GM19324 (cell line): ENCODE data around the gene VTCN1.

ENCODE experiments used
- ATAC-seq: cut with Tn5 transposase; IDR thresholded peaks from one replicate; pipeline ENCODE4 v1.9.1; 2021; ENCODE audit warnings: mild to moderate bottlenecking, moderate library complexity; ENCODE audit not compliant: unreplicated experiment, low FRiP score

Gene VTCN1

GRCh38 chr1:117210386-117210785, 341 bp downstream of the VTCN1 start:
- ATAC-seq, result no peak

- no peak for ATAC-seq
These were observed 1.6 kb downstream of the VTCN1 start for GRCh38 chr1:117209094-117209493.

- ATAC-seq, result no peak
These were observed 2.1 kb downstream of the VTCN1 start for GRCh38 chr1:117208580-117208979.

GRCh38 chr1:117205368-117205767, 5.4 kb downstream of the VTCN1 start:
- no peak for ATAC-seq

- no peak for ATAC-seq
These were observed 8.9 kb downstream of the VTCN1 start for GRCh38 chr1:117201808-117202207.

- ATAC-seq, result no peak
These were observed 12.6 kb downstream of the VTCN1 start for GRCh38 chr1:117198097-117198496.

- no peak for ATAC-seq
These were observed 21.0 kb downstream of the VTCN1 start for GRCh38 chr1:117189726-117190125.

GRCh38 chr1:117188816-117189437, 21.8 kb downstream of the VTCN1 start:
- no peak for ATAC-seq

- ATAC-seq, result no peak
These were observed 22.4 kb downstream of the VTCN1 start for GRCh38 chr1:117188170-117188815.

- no peak for ATAC-seq
These were observed 27.6 kb downstream of the VTCN1 start for GRCh38 chr1:117183112-117183511.

GRCh38 chr1:117182319-117182718, 28.4 kb downstream of the VTCN1 start:
- no peak for ATAC-seq

GRCh38 chr1:117181630-117182041, 29.1 kb downstream of the VTCN1 start:
- no peak for ATAC-seq

- ATAC-seq, result no peak
These were observed 30.4 kb downstream of the VTCN1 start for GRCh38 chr1:117180147-117180967.

GRCh38 chr1:117179471-117179870, 31.3 kb downstream of the VTCN1 start:
- ATAC-seq, result no peak

- ATAC-seq, result no peak
These were observed 32.0 kb downstream of the VTCN1 start for GRCh38 chr1:117178756-117179155.

- ATAC-seq, result no peak
These were observed 33.4 kb downstream of the VTCN1 start for GRCh38 chr1:117177376-117177775.

- no peak for ATAC-seq
These were observed 34.1 kb downstream of the VTCN1 start for GRCh38 chr1:117176579-117176978.

GRCh38 chr1:117174851-117175250, 35.9 kb downstream of the VTCN1 start:
- no peak for ATAC-seq

- no peak for ATAC-seq
These were observed 37.0 kb downstream of the VTCN1 start for GRCh38 chr1:117173691-117174090.

GRCh38 chr1:117173006-117173405, 37.7 kb downstream of the VTCN1 start:
- no peak for ATAC-seq

GRCh38 chr1:117171900-117172511, 38.7 kb downstream of the VTCN1 start:
- ATAC-seq, result no peak
